ACHN (cell line): ENCODE results near the gene POLR1A.

ENCODE experiments used
- DNase-seq: peaks from one replicate; pipeline ENCODE4 v3.0.0-alpha.2; 2015
- in situ Hi-C: cut with HindIII; loops from 2 replicates; pipeline ENCODE4 v1.10.0; 2017; ENCODE audit warnings: low sequenced_read_pairs, low pct_ligation_motif_present, low pct_unique_long_range_greater_than_20kb

POLR1A gene

DNA sequence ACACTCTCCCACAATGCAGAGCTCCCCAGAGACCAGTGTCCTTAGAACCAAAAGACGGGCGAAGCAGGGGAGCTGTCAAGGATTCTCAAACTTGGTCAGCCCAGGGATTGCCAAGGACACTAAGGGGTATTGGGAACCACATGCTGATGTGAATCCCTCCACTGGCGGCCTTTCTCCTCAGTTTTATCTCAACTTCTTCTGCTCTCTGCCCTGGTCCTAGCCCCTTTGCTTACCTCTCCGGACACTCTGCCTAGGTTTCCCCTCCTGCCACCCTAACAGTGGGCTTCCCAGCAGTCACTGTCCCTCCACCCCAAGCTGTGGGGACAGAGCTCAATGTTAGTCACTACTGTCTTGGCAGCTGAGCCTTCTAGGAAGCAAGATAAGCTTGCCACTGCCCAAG, 61.1 kb downstream of the POLR1A start:
- in situ Hi-C loops = no loop called here
- DNase-seq = no peak

DNA sequence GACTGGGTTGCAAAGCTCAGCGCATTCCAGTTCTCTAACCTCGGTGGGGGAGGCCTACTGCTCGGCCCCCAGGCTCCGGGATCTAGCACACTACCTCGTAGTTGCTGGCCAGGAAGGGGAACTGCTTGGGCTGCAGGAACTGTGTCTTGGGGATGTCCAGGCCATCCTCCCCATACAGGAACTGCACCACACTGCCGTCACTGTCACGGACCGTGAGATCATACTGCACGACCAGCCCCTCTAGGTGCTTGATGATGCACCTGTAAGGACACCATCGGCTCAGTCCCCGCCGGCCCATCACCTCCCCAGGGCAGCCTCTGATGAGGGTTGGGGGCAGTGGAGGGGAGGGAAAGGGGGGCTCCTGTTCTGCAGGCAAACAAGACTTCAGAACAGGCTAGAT, 61.6 kb downstream of the POLR1A start:
- DNase-seq = no peak
- in situ Hi-C loops = no loop called here

DNA sequence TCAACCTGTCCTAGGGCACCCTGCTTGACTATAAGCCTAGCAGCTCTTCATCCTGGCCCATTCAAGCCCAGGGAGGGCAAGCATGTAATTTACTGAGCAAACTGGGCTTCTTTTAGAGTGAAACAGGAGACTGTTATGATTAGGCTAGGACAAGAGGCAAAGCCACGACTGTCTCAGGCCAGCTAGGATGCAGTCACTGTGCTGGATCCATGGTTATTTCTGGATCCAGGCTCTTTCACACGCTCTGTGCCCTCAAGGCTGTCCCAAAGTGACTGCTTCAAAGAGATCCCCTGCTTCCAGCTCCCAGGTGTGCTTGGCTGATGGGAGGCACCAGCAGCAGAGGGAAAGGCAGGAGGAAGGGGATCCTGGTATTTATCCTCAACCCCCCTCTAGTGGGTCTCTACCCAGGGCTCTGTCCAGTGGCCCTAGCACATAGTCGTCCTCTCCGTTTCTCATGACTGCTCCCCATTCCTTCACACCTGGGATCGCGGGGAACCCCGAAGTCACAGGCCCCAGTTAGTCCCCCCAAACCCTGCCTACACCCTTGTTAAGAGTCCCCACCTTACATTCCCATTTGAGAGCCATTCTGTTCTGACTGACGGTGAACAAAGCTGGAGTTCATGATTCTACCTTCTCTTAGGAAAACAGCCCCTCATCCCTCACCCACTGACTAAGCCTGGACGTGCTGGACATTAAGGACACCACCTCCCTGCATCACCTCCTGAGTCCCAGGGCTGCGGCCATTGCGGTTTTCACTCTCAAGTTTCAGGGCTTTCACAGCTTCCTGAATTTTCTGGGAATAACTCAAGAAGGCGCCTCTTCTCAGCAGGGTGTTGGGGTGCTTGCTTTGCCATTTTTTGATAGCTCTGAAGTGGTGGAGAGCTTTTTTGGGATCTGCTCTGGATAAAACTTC, 63.2 kb downstream of the POLR1A start:
- DNase-seq = no peak
- in situ Hi-C loops = no loop called here

DNA sequence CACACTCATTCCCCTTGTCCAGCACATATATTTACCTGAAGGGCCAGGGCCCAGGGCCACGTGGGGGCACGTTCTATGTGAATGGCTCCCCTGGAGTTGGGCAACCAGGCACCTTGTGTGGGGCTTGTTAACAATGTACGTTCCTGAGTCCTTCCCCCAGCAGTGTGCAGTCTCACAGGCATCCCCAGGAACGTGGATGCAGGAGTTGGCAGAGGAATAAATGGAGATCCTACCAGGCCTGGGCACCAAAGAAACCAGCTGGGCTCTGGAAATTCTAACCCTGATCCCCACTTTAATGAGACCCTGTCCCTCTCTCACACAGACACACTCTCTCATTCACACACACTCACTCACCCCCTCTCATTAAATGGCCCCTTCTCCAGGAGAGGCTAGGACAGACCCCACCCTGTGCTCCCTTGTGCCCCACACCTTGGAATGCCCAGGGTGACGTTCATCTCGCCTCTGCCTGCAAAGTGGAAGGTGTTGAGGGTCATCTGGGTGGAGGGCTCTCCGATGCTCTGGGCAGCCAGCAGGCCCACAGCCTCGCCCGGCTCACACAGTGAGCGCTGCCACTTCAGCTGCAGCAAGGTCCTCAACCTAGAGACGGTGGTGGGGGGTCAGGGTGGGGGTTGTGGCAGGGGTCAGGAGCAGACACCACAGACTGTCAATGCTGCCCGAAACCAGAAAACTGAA, 65.6 kb downstream of the POLR1A start:
- DNase-seq = no peak
- in situ Hi-C loops = no loop called here

DNA sequence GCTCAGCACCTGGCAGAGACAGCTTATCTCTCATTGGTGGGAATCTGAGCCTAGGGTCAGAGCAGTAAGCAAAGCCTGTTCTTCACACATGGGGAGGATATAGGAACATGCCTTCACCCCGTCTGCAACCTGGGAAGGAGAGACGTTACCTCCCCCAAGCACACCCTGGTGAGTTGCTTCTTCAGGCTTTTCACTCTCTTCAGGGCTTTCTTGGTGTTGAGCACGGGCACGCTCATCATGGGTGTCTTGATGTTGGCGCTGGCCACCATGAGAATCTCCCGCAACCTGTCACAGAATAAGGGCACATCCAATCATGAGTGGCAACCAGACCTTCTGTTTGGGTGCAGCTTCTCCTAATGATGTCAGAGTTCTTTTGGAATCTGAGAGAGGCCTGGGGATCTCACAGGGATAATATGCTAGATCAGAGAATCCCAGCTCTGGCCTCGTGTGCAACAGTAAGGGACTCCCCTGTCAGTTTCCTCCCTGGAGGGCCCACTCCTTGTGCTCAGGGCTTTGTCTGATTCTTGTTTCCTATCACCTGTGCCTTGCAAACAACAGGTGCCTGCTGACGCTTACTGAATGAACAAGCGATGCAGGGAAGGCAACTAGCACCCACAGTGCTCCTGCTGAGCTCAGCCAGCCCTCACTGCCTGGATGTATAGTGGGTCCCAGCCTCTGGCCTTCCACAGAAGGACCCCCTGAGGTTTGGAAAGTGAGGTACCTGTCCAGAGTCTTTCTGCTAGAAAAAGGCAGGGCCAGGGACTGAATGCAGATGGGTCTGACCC, 66.3 kb downstream of the POLR1A start:
- no peak for DNase-seq
- in situ Hi-C loops = no loop called here

DNA sequence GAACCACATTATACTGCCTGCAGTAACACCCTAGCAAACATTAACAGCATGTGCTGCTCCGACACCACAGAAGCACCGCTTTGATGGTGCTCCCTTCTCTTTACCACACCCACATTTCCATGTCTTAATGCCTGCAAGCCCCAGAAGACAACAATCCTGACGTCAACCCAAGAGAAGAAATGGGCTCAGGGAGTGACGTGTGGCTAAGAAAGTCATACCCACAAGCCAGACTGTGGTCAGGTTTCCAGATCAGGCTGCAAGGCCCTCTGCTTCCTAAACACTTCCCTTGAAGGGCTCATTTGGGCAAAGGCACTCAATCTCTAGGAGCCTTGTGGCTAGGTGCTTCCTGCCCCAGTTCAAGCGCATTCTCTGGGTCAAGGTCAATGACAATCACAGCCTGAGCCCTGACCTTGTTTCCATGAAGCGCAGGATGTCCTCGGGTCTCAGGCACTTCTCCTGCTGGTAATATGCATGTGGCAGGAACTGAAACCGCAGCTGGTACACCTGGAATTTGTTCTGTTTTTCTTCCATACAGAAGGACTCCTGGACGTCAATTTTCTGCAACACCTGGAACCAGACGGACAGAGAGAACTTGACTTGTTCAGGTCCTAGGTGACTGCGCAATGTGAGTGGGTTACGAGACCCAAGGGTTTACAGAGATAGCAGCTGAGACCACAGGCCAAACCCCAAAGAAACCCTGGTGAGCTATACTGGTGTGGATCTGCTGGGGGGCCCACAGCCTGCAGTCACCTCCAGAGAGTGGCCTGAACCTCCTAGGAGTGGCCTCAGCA, 67.2 kb downstream of the POLR1A start:
- DNase-seq = peak; percentile 79
- in situ Hi-C loops = no loop called here

DNA sequence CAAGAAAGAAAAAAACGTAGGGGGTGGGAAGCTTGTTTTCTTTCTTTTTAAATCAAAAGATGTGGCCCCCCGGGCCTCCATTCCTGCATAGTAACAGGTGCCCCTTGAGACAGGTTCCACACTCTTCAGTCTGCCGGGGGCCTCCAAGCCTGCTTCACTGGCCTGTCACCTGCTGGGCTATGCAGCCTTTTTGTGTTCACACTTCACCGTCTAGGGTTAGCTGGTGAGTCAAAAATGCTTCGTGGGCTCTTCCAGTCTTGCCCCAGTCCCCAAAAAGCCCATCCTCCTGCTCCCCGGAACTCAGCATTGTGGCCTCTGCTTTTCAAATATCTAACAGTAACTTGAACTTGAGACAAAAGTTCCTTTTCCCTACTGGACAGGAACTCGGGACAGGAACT, 67.9 kb downstream of the POLR1A start:
- DNase-seq = no peak
- in situ Hi-C loops = no loop called here

DNA sequence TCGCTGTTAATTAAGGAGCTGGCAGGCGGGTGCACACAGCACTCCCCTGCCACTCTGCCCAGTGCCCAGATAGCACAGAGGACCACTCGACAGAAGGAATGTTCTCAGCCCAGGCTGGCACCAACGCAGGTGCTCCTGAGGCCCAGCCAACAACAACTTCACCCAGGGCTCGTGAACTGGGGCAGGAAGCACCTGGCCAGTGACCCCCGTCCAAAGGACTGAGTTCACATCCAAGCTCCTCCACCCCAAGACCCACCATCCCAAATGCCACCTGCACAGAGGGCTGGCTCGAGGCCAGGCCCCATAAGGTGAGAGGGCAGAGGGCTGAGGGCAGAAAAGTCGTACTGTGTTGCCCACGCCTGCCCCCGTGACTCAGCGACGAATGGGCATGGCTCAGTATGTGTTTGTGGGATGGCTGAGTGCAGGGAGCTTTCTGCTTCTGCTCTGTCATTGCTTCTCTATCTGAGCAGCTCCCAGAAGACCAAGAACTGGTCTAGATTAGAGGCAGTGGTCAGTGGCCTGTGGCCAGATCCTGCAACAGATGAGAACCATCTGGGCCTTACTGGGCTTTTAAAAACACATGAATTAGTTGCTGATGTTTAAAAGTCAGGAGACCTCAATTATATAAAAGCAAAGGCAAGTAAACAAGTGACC, 68.4 kb downstream of the POLR1A start:
- DNase-seq = peak; percentile 42
- in situ Hi-C loops = no loop called here

DNA sequence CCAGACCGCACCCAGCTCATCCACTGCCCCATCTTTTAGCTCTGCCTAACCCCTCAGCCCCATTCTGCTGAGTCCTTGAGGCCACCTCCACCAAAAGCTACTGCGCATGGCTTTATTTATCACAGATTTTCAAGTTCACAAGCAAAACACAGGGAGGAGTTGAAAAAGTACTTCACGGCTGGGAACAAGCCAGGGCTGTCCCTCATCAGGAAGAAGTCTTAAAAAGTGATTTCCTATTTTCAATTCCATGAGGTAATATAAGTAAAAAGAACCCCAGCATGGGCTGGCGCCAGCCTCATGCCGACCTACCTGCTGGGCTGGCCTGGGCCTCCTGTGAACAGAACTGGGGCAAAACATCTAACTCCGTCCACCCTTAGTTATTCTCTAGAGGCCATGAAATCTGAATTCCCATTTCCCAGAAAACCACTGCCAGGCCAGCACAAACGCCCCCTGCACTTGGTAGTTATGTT, 69.0 kb downstream of the POLR1A start:
- no peak for DNase-seq
- in situ Hi-C loops = no loop called here

DNA sequence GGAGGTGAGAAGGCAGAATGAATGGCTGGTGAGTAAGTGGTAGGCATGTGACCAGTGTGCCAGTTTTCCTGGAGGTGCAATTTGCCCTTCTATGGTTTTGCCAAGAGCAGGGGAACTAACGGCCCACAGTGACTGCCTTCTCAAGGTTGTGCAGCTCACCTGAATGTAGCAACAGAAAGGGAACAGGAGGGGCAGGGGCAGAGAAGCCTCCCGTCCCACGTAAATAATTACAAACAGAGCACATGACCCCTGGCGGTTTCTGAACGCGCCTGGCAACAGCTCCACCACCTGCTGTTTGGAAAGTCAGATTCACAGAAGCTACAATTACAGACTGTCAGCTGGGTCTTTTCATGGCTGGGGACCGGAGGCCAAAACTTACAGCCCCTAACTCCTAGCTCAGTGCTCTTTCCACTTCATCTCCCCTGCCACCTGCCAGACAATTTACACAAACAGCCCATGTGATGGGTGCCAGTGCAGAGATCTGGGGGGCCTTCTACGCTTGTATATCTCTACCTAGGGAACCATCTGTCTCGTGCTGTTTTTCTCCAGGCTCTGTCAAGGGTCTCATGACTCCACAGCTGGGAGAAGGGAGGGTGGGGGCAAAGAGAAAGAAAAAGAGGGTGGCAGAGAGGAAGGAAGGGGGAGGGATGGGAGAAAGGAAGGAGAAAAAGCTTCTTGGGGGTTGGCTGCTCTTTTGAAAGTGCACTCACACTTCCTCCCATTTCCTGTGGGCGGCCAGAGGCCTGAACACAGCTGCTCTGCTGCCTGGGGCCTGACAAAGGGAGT, 69.6 kb downstream of the POLR1A start:
- in situ Hi-C loops = no loop called here
- peak; percentile 73 for DNase-seq

DNA sequence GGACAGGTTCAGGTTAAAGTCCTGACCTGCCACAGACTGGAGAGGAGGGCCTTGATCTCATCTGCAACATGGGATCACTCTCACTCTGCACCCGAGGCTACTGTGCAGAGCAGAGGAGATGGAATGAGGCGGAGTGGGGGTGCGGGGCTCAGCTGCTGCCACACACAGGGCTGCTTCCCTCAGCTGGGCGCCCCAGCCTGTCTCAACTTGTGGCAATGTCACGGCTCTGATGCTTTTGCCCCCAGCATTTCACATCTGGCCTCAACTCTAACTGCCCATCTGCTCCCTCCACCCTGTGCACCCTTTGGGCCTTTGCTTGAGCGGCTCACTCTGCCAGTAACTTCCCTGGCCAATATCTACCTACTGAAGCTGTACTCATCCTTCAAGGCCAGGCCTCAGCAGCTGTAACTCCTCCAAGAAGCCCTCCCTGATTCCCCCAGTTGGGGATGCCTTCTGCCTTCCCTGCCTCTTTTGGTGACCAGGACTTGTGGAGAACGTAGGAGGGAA, 70.3 kb downstream of the POLR1A start:
- in situ Hi-C loops = no loop called here
- no peak for DNase-seq

DNA sequence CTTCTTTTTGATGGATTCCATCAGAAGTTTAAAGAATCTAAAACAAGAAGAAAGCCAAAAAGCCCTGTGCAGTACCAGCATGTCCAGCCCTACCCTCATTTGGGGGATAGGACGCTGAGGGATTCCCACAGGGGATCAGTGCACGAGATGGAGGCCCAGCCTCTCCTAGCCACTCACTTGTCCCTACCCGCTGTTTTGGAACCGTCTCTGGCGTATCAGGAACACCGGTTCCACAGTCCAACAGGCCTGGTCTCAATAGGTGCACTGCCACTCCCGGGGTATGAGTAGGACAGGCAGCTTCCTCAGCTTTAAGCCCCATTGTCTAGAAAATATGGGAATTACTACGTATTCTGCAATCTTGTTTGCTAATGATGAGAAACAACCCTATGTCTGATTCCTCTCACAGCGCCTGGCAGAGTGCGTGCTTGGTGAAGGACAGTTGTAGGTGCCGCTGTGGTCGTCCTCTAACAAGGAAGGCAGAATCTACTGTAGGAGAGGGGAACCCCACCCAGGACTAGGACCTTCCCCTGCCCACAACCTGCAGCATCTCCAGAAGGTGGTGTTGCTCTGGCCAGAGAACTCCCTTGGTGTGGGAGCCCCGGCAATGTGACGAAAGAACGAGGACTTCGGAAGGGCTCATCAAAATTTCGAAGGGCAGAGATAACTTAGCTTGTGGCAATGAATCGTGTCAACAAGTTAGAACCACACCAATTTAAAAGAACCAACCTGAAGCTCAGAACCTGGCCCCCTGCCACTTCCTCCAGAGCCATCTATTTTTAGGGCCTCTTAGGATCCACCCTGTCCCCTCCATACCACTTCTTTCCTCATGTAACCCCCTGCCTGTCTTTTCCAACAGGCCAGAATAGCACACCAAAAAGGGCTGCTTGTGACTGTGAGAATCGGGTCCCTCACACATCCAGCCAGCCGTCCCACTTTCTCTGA, 71.7 kb downstream of the POLR1A start:
- no peak for DNase-seq
- in situ Hi-C loops = no loop called here

DNA sequence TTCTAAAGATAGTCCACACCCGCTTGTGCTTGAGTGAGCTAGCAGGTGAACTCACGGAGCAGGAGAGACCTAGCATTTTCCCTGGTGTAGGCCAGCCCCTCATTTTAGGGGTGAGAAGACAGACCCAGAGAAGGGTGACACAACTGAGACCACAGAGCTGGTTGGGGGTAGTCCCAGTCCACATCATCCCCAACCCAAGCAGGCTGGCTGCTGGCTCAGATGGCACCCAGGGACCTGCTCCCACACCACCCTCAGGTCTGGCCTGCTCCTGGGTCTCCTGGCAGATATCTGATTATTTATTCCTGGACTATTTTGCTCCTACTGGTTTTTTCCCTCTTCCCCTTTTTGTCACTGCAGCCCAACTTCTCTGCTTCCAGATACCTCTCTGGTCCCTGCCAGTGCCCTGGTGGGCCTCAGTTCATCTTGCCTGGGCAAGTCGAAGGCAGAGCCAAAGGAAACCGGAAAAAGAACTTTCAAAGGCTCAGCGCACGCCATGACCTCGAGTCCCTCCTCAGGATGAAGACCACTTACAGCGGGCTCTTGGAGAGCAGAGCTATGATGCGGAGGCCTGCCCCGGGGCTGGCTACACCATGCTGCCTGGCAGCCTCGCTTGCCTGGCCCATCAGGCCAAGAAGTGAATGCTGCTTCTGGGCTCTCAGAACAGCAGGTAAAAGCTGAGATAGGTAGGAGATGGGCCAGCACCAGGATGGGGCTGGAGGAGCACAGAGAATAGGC, 72.7 kb downstream of the POLR1A start:
- DNase-seq = no peak
- in situ Hi-C loops = no loop called here

DNA sequence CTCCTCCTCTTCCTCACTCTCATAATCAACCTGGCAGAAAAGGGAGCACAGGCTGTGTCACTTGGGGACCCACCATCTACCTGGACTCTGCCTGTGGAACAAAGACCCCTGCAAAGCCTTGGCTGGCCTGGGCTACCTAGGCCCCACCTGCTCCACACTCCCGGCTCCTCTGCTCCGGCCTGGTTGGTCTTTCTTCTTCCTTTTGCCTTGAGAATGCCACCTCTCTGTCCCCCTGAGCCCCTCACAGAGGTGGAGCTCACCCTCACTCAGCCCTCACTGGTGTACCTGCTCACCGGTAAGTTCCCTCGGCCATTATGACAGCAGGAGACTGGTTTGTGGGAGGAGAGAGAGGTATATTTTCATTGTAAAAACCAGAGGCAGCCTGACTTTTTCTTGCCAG, 74.1 kb downstream of the POLR1A start:
- in situ Hi-C loops = no loop called here
- DNase-seq = no peak

DNA sequence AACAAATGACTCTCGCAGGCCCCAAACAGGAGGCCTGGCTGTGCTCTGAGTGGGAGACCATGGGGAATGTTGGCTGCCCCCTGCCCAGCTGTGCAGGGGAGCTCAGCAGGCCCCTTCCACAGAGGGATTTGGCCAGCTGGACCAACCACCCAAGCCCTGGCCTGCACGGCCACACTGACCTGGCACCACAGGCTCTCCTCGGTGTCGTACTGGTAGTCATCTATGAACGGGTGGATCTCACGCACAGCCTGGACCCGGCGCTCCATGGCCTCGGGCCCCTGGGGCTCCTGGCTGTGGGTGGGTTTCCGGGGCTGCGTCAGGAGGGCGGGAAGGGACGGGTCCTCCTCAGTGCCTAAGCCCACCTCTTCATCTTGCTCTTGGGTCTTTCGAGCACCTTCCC, 74.5 kb downstream of the POLR1A start:
- DNase-seq = no peak
- in situ Hi-C loops = no loop called here
